GM12878 (cell line): ENCODE measurements around the gene SLC24A3. TPM values are rescaled to one million over a fixed set of nuclear protein-coding genes. Genes with fewer than 3 reads are reported as not detected.

Experiments used
- ATAC-seq: fragments of 200-7000 bp; cut with Tn5 transposase; 3 replicates; pipeline ENCODE4 v1.9.1; 2020; ENCODE audit warnings: mild to moderate bottlenecking, moderate library complexity
- BruUV-seq: library from RNA; stranded (reverse); fragments of 400-500 nt; replicated peaks from 2 replicates; lab custom pipeline; 2021; lab: Mats Ljungman, UMichigan
- CTCF ChIA-PET: fragments of 300-600 bp; sonication (Branson Sonifier 250); formaldehyde crosslinking; extraction: SDS; loops from one replicate; lab custom pipeline; 2021; ENCODE audit warnings: inconsistent platforms; lab: Yijun Ruan, JAX
- POLR2A ChIA-PET: fragments of 350-600 bp; formaldehyde crosslinking; extraction: SDS; loops from one replicate; lab custom pipeline; 2021; ENCODE audit warnings: inconsistent platforms; lab: Charles Lee
- RAD21 ChIA-PET: fragments of 300-600 bp; sonication (Branson Sonifier 250); formaldehyde crosslinking; loops from one replicate; lab custom pipeline; 2023; ENCODE audit warnings: antibody characterized with exemption; ENCODE audit not compliant: unreplicated experiment; lab: Charles Lee
- SMC1A ChIA-PET: fragments of 300-600 bp; sonication (Branson Sonifier 250); formaldehyde crosslinking; loops from one replicate; lab custom pipeline; 2023; ENCODE audit not compliant: unreplicated experiment, uncharacterized antibody; lab: Charles Lee
- DNase-seq: peaks from one replicate; pipeline ENCODE4 v3.0.0-alpha.2; 2011; ENCODE audit warnings: low read depth, low spot score
- FAIRE-seq: peaks from 3 replicates; lab custom pipeline; 2011; peaks lifted over from hg19 to GRCh38; lab: Jason Lieb, UNC
- H2AFZ ChIP-seq: 2 replicates; pipeline ENCODE4 v1.6.0; 2011; ENCODE audit warnings: low read depth, low read length, control low read depth; ENCODE audit not compliant: control insufficient read depth
- H3K27ac ChIP-seq: 2 replicates; pipeline ENCODE4 v1.5.1; 2011; ENCODE audit warnings: control low read depth; ENCODE audit not compliant: control insufficient read depth, insufficient read depth
- H3K27me3 ChIP-seq, 2 experiments: replicated peaks in 1 of 2; 2 replicates each; pipeline versions ENCODE4 v1.6.0 to v1.6.1; 2011; ENCODE audit warnings: low read length in 1 of 2; ENCODE audit not compliant: control insufficient read depth in 2 of 2, insufficient read depth in 2 of 2
- H3K36me3 ChIP-seq, 2 experiments: 2 replicates each; pipeline ENCODE4 v1.5.1; 2011; ENCODE audit warnings: low read length in 1 of 2; ENCODE audit not compliant: control insufficient read depth in 2 of 2, insufficient read depth in 2 of 2
- H3K4me1 ChIP-seq: 2 replicates; pipeline ENCODE4 v1.6.1; 2011; ENCODE audit warnings: mild to moderate bottlenecking, low read length, moderate library complexity, mixed read lengths; ENCODE audit not compliant: control insufficient read depth, insufficient read depth
- H3K4me2 ChIP-seq: 2 replicates; pipeline ENCODE4 v1.6.0; 2011; ENCODE audit warnings: control low read depth; ENCODE audit not compliant: control insufficient read depth, insufficient read depth
- H3K4me3 ChIP-seq: fragments of 200-600 bp; sonication (generic); 2 replicates; pipeline ENCODE4 v1.5.1; 2016
- H3K79me2 ChIP-seq: 2 replicates; pipeline ENCODE4 v1.6.0; 2011; ENCODE audit warnings: low read length; ENCODE audit not compliant: control insufficient read depth, insufficient read depth
- H3K9ac ChIP-seq: 2 replicates; pipeline ENCODE4 v1.8.0; 2011; ENCODE audit warnings: low read length, control low read depth, mixed read lengths; ENCODE audit not compliant: control insufficient read depth, insufficient read depth
- H3K9me3 ChIP-seq: replicated peaks from 3 replicates; pipeline ENCODE4 v1.5.1; 2011; ENCODE audit warnings: mild to moderate bottlenecking, low read length; ENCODE audit not compliant: control insufficient read depth, insufficient read depth
- H4K20me1 ChIP-seq: 2 replicates; pipeline ENCODE4 v1.6.0; 2011; ENCODE audit not compliant: control insufficient read depth, insufficient read depth
- ATF7 ChIP-seq: fragments of 450-650 bp; IDR thresholded peaks from 2 replicates; pipeline ENCODE4 v1.6.1; 2016; ENCODE audit warnings: low read depth, mild to moderate bottlenecking
- BRCA1 ChIP-seq: IDR thresholded peaks from 2 replicates; pipeline ENCODE4 v1.6.1; 2011; ENCODE audit warnings: low read depth, low read length, improper control_type of control experiment
- CHD1 ChIP-seq: IDR thresholded peaks from 2 replicates; pipeline ENCODE4 v1.6.1; 2012; ENCODE audit warnings: low read depth, low read length, improper control_type of control experiment
- CHD4 ChIP-seq: fragments of 200-600 bp; sonication (generic); IDR thresholded peaks from 2 replicates; pipeline ENCODE4 v1.6.1; 2016; ENCODE audit warnings: mild to moderate bottlenecking
- FOS ChIP-seq: IDR thresholded peaks from 3 replicates; pipeline ENCODE4 v1.6.1; 2011; ENCODE audit warnings: borderline replicate concordance; ENCODE audit not compliant: insufficient read length; ENCODE audit errors: extremely low read depth
- HDAC6 ChIP-seq: fragments of 200-600 bp; sonication (generic); IDR thresholded peaks from one replicate; pipeline ENCODE4 v1.8.0; 2017; ENCODE audit warnings: antibody characterized with exemption; ENCODE audit not compliant: unreplicated experiment
- IRF4 ChIP-seq: IDR thresholded peaks from 2 replicates; pipeline ENCODE4 v1.6.1; 2011; ENCODE audit warnings: low read depth, low read length
- NBN ChIP-seq: fragments of 450-650 bp; IDR thresholded peaks from 2 replicates; pipeline ENCODE4 v1.6.1; 2016
- NFYA ChIP-seq: IDR thresholded peaks from 2 replicates; pipeline ENCODE4 v1.6.1; 2011; ENCODE audit warnings: low read depth, mild to moderate bottlenecking, low read length, improper control_type of control experiment, borderline replicate concordance
- PAX5 ChIP-seq: IDR thresholded peaks from 2 replicates; pipeline ENCODE4 v1.6.1; 2011; ENCODE audit warnings: low read depth, low read length, borderline replicate concordance
- POU2F2 ChIP-seq: IDR thresholded peaks from 3 replicates; pipeline ENCODE4 v1.6.1; 2011; ENCODE audit warnings: low read depth, mild to moderate bottlenecking, low read length, borderline replicate concordance
- RELA ChIP-seq: fragments of 450-650 bp; IDR thresholded peaks from 2 replicates; pipeline ENCODE4 v1.8.0; 2014; ENCODE audit warnings: borderline replicate concordance; ENCODE audit not compliant: partially characterized antibody
- ZBED1 ChIP-seq: IDR thresholded peaks from 2 replicates; pipeline ENCODE4 v1.6.1; 2016; ENCODE audit warnings: borderline replicate concordance
- ZNF274 ChIP-seq: IDR thresholded peaks from one replicate; pipeline ENCODE4 v1.8.0; 2011; ENCODE audit not compliant: insufficient read length, insufficient read depth
- WGBS: methylation state at CpG from one replicate; pipeline ENCODE4 v1.1.6; 2016; ENCODE audit warnings: low lambda C conversion rate; ENCODE audit not compliant: insufficient replicate concordance, insufficient coverage; ENCODE audit errors: missing lambda C conversion rate; 5-methylcytosine and 5-hydroxymethylcytosine counted together
- in situ Hi-C: fragments of 300-500 bp; cut with MboI; formaldehyde crosslinking; loops from 9 replicates; pipeline ENCODE4 v1.14.3; 2018; ENCODE audit warnings: mixed read lengths
- intact Hi-C: fragments of 100-400 bp; cut with micrococcal nuclease; formaldehyde crosslinking; loops from one replicate; pipeline ENCODE4 v1.14.2; 2022; ENCODE audit not compliant: unreplicated experiment
- polyA plus RNA-seq, 11 experiments: library from polyadenylated mRNA; depleted of rRNA in 4 of 11; unstranded in 6 of 11; stranded (reverse) in 5 of 11; fragments of >200 nt; fragmentation: Nextera tagmentation in 4 of 11; fragmentation: Illumina TruSeq in 1 of 11; extraction: Ambion mirVana in 4 of 11; extraction: Trizol in 1 of 11; gene quantifications; 1 replicate in 1 of 11; 2 replicates in 10 of 11; pipeline versions ENCODE4 v1.2.1 to v1.2.3, GENCODE V29; 2011 to 2016; ENCODE audit warnings: inconsistent platforms in 2 of 11, missing spikeins in 2 of 11, low read depth in 1 of 11
- total RNA-seq, 4 experiments: library from RNA; depleted of rRNA in 3 of 4; stranded (reverse); fragments of >200 nt in 3 of 4; fragmentation: Illumina TruSeq in 1 of 4; extraction: Trizol in 1 of 4; gene quantifications; 2 replicates each; pipeline versions ENCODE4 v1.2.1 to v1.2.3, GENCODE V29; 2013 to 2021
- TF ChIP-seq, protein P1 (sequence below): fragments of 450-650 bp; IDR thresholded peaks from 2 replicates; pipeline ENCODE4 v1.6.1; 2017; ENCODE audit warnings: mild to moderate bottlenecking

The SLC24A3 gene
- total and polyA plus RNA-seq, 10 of the 15 experiments (the other 5 are each of a cell fraction or from before 2014, with no cell fraction given), result 0.04 TPM; not detected in 9

- TF ChIP-seq RELA, result no peak
- TF ChIP-seq, protein P1, sequence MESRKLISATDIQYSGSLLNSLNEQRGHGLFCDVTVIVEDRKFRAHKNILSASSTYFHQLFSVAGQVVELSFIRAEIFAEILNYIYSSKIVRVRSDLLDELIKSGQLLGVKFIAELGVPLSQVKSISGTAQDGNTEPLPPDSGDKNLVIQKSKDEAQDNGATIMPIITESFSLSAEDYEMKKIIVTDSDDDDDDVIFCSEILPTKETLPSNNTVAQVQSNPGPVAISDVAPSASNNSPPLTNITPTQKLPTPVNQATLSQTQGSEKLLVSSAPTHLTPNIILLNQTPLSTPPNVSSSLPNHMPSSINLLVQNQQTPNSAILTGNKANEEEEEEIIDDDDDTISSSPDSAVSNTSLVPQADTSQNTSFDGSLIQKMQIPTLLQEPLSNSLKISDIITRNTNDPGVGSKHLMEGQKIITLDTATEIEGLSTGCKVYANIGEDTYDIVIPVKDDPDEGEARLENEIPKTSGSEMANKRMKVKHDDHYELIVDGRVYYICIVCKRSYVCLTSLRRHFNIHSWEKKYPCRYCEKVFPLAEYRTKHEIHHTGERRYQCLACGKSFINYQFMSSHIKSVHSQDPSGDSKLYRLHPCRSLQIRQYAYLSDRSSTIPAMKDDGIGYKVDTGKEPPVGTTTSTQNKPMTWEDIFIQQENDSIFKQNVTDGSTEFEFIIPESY, result no peak
Observed at GRCh38 chr20:19741924-19742323, 529.5 kb downstream of the SLC24A3 start (continued).

DNA sequence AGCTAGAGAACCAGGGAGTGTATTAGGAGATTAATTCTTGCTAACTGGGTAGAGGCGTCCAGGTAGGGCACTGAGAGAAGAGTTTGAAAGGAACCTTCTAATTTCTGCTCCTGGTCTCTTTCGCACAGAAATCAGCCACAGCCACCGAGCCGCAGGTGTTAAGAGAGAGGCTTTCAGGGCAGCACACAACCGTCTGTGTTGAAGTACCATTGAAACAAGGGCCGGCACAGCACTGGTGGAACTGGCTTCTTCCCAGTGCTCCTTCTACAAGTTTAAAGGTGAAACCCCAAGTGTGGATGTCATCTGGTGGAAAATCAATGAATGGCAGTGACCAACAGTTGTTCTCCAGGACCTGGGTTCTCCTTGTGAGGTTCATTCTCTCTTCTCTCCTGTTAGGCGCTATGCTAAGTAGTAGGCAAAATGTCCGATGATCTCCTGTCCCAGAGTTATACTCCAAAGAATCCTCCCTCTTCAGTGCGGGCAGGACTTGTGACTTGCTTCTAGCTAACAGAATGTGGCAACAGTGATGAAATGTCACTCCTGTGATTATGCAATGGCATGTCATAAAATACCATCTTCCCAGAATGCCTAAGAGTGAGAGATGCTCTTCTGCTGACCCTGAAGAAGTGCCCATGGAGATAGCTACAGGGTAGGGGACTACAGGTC, 530.7 kb downstream of the SLC24A3 start:
- Histone ChIP-seq H3K4me2 (no peak overlapping the region), H2AFZ (no peak overlapping the region), H3K4me3 (no peak overlapping the region), H3K36me3 (no peaks in the 10 kb centered on the region), H3K4me1 (no peaks in the 10 kb centered on the region), H3K27me3 (no peaks in the 10 kb centered on the region; a peak in 1 of 4 replicates), H3K9me3 (no peaks in the 10 kb centered on the region; the same call in 2 of the 3 replicates), H4K20me1 (no peaks in the 10 kb centered on the region), H3K79me2 (no peaks in the 10 kb centered on the region), H3K27ac (no peak overlapping the region), H3K9ac (no peak overlapping the region)
- no TSS peak for BruUV-seq
- 47% methylated on average over 8 of the region's 9 CpGs for WGBS
- ChIA-PET CTCF (interaction anchor here (1.5 kb wide), 1 partner anchor 50 kb away, joined by 4 read pairs; no protein-coding TSS in a partner anchor), RAD21 (interaction anchor here (1.2 kb wide), 1 partner anchor 37 kb away, joined by 4 read pairs; no protein-coding TSS in a partner anchor), SMC1A (interaction anchor here (1.4 to 4.4 kb wide), 3 partner anchors 17 to 50 kb away, joined by 3 to 16 read pairs (median 4); no protein-coding TSS in a partner anchor), POLR2A (no interaction called here)
- intact Hi-C loops, result no loop called here
- no peak for TF ChIP-seq IRF4
- TF ChIP-seq POU2F2, result no peak
- TF ChIP-seq BRCA1, result no peak
- TF ChIP-seq ATF7, result no peak
- no peak for TF ChIP-seq HDAC6
- no peak for TF ChIP-seq CHD4
- TF ChIP-seq NBN, result no peak
- no peak for TF ChIP-seq NFYA
- no peak for TF ChIP-seq FOS
- TF ChIP-seq ZNF274, result no peak
- TF ChIP-seq CHD1, result no peak
- TF ChIP-seq PAX5, result no peak
- TF ChIP-seq ZBED1, result no peak
- FAIRE-seq (no peak), DNase-seq (no peak), ATAC-seq (no peak)
- in situ Hi-C loops, result no loop called here
